SJSA1 (cell line): ENCODE measurements around the gene KRTAP10-1. TPM values are rescaled to one million over a fixed set of nuclear protein-coding genes. Genes with fewer than 3 reads are reported as not detected.

Experiments used
- DNase-seq, 2 experiments: peaks; one replicate each; pipeline ENCODE4 v3.0.0-alpha.2; 2015 to 2020; ENCODE audit warnings: low spot score in 2 of 2, low read depth in 1 of 2
- H3K27ac ChIP-seq: fragments of 250-450 bp; sonication (Bioruptor Pico); 2 replicates; pipeline ENCODE4 v1.5.1; 2020; ENCODE audit warnings: mild to moderate bottlenecking, moderate library complexity
- H3K27me3 ChIP-seq: fragments of 250-450 bp; sonication (Bioruptor Pico); replicated peaks from 2 replicates; pipeline ENCODE4 v1.5.1; 2020; ENCODE audit warnings: mild to moderate bottlenecking, moderate library complexity
- H3K36me3 ChIP-seq: fragments of 250-450 bp; sonication (Bioruptor Pico); 2 replicates; pipeline ENCODE4 v1.5.1; 2020; ENCODE audit warnings: mild to moderate bottlenecking
- H3K4me1 ChIP-seq: fragments of 250-450 bp; sonication (Bioruptor Pico); replicated peaks from 2 replicates; pipeline ENCODE4 v1.6.1; 2021; ENCODE audit warnings: mild to moderate bottlenecking
- H3K4me3 ChIP-seq: fragments of 250-450 bp; sonication (Bioruptor Pico); 2 replicates; pipeline ENCODE4 v1.5.1; 2020; ENCODE audit warnings: mild to moderate bottlenecking
- H3K9me3 ChIP-seq: fragments of 250-450 bp; sonication (Bioruptor Pico); replicated peaks from 2 replicates; pipeline ENCODE4 v1.5.1; 2020; ENCODE audit warnings: mild to moderate bottlenecking
- total RNA-seq: library from RNA; depleted of rRNA; stranded (reverse); fragments of >200 nt; shearing (Covaris generic); gene quantifications from 2 replicates; pipeline ENCODE4 v1.2.3, GENCODE V29; 2014; rRNA removed

The KRTAP10-1 gene
- total RNA-seq, 1 experiment from 2014 or later, result not detected

DNA sequence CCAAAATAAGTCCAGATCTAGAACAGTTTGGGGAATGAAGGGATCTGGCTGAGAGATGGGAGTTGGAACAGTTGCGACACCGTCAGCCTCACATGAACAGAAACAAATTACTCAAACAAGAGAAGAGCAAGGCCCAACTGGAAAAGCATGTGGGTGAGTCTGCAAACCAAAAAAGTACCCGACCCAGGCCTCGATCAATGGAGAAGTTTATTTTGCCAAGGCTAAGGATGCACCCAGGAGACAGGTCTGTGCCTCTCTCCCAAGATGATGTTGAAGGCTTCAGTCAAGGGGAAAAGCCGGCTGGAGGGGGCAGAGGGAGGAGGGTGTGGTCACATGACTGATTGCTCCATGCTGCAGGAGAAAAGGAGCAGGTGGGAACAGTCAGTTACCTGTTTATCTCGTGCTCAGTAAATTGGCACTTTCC, 42.3 kb downstream of the KRTAP10-1 start:
- H3K4me3 ChIP-seq, result no peak overlapping the region
- DNase-seq, result no peak
- H3K27me3 ChIP-seq, result no peaks in the 10 kb centered on the region
- H3K9me3 ChIP-seq, result peaks cover 7% of the 10 kb centered on the region; the same call in 1 of the 2 replicates
- H3K36me3 ChIP-seq, result no peaks in the 10 kb centered on the region
- no peak overlapping the region for H3K27ac ChIP-seq
- H3K4me1 ChIP-seq, result no peaks in the 10 kb centered on the region

DNA sequence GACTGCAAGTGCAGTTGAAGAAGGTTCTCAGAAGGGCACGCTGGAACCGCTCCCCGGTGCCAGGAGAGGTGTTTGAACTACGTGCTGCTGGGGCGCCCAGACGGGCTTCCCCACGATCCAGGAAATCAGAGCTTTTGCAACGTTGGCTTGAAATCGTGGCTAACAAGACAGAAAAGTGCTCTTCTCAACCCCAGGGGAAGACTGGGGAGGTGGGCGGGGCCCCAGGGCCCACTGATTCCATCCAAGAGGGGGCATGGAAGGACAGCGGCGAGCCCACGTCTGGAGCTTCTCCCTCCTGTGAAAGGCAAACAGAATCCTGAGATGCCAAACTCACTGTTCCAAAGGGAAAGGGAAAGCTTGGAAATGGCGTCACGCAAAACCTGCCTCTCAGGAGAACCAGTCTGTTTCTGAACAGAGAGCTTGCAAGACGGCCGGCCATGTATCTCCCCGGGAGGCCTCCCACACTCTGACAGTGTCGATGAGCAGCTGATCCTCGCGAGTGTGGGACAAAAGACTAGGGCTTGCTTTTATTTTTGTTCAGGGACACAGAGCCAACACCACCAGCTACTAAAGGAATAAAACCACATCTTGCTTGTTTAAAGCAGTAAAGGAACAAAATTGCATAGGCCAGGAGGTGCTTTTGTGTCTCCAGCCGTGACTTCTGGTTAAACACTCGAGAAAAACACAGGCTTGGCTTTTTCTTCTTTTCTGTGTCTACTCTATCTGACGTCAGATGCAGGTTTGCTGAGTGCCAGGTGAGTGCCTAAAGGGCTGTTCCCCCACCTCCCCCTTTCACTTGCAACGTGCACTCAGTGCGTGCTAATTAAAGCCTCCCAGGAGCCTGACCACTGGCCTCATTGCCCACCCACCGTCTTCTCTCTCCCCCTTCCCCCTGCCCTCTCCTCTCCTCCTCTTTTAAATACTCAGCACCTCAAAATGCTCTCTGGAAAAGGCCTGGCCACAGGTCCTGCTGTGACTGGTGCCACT, 43.1 kb downstream of the KRTAP10-1 start:
- Histone ChIP-seq H3K9me3 (peaks cover 16% of the 10 kb centered on the region; the same call in 1 of the 2 replicates), H3K36me3 (no peaks in the 10 kb centered on the region), H3K27me3 (no peaks in the 10 kb centered on the region), H3K4me3 (no peak overlapping the region), H3K4me1 (peaks cover 4% of the 10 kb centered on the region), H3K27ac (no peak overlapping the region)
- DNase-seq, result no peak

DNA sequence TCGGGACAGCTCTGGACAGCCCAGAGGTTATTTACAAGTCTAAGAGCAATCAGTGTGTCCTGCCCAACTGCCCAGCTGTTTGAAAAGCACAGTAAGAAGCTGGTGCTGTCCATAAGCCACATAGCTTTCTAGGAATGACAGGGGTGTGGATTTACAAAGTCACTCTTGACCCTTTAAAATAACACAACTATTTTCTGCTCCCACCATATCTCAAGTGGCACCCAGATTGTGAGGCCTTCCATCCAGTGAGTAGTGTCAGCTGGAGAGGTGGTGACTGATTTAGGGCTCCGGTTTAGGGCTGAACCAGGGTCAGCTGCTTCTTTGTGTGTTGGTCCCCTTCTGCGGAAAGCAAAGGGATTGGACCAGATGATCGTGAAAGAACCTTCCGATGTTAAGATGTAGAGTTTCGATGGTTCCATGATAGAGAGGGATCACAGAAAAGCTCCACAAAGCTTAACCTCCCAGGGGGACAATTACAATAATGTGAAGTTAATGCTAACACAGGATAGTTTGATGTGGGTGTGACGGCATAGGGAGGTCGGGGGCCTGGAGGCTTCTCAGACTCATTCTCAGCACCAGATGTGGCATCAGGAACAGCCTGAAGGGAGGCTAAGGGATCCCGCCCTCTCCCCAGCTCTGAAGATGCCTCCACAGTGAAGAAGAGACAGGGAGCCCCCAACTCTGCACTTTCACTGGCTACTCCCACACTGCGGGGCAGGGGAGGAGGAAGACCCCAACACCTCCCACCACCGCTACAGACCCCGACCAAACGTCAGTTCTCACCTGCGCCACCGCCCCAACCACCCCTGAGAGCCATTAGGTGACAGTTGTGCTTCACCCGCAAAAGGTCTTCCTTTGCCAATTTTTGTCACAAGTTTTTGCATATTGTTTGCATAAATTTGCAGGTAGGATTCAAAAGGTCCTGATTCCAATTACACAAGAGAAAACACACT, 44.1 kb downstream of the KRTAP10-1 start:
- H3K27ac ChIP-seq, result no peak overlapping the region
- no peaks in the 10 kb centered on the region for H3K27me3 ChIP-seq
- H3K36me3 ChIP-seq, result no peaks in the 10 kb centered on the region
- DNase-seq, result no peak
- H3K4me1 ChIP-seq, result peaks cover 4% of the 10 kb centered on the region
- H3K9me3 ChIP-seq, result peaks cover 17% of the 10 kb centered on the region; the same call in 1 of the 2 replicates
- no peak overlapping the region for H3K4me3 ChIP-seq

DNA sequence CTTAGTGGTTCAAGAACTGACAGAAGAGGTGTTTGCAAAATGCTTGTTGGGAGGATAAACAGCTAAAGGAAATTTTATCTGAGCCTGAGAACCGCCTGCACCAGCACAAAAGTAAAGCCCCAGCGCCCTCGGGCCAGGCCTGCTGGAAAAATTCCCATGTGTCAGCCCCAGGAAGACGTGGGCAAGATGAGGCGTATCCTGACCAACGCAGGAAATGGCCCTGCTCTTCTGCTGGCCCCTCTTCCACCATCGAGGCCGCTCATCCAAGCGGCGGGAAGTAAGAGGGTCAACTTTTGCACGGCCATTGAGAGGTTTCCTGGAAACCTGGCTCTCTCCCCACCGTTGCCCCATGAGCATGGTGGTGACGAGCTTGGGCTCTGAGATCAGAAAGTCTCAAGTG, 45.0 kb downstream of the KRTAP10-1 start:
- no peak overlapping the region for H3K27ac ChIP-seq
- H3K4me1 ChIP-seq, result peaks cover 4% of the 10 kb centered on the region
- no peak overlapping the region for H3K4me3 ChIP-seq
- peaks cover 21% of the 10 kb centered on the region; the same call in 1 of the 2 replicates for H3K9me3 ChIP-seq
- no peaks in the 10 kb centered on the region for H3K27me3 ChIP-seq
- H3K36me3 ChIP-seq, result no peaks in the 10 kb centered on the region
- DNase-seq, result no peak

DNA sequence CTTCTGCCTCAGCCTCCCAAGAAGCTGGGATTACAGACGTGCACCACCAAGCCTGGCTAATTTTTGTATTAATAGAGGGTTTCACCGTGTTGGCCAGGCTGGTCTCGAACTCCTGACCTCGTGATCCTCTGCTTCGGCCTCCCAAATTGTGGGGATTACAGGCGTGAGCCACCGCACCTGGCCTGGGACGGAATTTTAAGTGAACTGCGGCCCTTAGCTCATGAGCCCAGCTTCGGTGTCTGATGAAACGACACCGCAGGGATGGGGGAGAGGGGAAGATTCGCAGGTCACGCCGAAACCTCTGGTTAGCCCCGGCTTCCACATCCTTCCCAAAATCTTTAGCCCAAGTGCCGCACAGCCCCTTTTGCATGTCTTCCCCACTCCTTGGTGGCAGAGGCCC, 45.6 kb downstream of the KRTAP10-1 start:
- H3K4me3 ChIP-seq, result no peak overlapping the region
- H3K27ac ChIP-seq, result no peak overlapping the region
- H3K36me3 ChIP-seq, result no peaks in the 10 kb centered on the region
- peaks cover 4% of the 10 kb centered on the region for H3K4me1 ChIP-seq
- DNase-seq, result no peak
- peaks cover 21% of the 10 kb centered on the region; the same call in 1 of the 2 replicates for H3K9me3 ChIP-seq
- H3K27me3 ChIP-seq, result no peaks in the 10 kb centered on the region

DNA sequence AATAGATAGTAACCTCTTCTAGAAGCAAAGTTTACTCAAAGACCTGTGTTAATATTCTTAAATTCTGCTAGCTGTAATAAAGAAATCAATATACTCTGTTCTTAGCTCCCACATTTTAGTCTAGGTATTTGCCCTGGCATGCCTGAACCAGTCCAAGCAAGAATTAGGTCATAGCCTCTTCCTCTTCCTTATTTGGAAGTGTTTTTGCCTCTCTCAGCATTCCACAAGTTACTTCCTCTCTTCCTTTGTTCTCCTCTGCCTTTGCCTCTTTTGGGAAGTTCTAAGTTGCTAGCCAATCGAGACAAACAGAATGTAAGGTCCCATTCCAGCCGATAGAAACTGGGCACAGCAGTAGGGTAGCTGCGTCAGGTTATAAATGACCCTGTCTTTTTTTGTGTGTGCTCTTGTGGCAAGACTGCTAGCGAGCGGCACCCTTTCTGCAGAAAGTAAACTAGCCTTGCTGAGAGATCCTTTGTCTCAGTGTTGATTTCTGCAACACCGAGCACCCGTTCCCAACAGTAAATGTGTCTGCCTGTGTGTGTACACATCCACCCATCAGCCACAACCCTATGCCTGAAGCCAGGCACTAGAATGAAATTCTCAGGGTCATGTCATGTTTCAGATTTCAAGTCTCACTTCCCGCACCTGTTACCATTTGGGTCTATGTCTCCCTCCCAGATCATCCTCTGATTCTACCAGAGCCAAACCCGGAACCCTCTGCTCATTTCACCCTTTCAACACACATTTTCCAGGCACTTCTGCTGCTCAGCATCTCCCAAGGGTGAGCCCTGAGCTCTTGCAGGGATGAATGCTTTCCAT, 47.2 kb downstream of the KRTAP10-1 start:
- no peak for DNase-seq
- Histone ChIP-seq H3K27ac (no peak overlapping the region), H3K9me3 (peaks cover 21% of the 10 kb centered on the region; the same call in 1 of the 2 replicates), H3K4me3 (no peak overlapping the region), H3K4me1 (peaks cover 4% of the 10 kb centered on the region), H3K36me3 (no peaks in the 10 kb centered on the region), H3K27me3 (no peaks in the 10 kb centered on the region)

DNA sequence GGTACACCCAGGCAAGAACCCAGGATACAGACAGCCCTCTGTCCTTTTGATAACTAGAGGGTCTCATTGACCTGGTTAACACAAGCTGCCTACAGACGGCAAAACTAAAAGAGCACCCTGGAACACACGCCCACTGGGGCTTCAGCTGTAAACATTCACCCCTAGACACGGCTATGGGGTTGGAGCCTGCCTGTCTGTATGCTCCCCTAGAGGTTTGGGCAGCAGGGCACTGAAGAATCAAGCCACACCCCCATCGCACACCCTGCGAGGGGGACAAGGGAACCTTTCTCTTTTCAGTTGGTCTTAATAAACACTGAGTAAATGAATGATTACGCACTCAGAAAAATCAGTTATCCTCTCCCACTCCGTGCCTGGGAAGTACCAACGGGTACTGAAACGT, 49.2 kb downstream of the KRTAP10-1 start:
- Histone ChIP-seq H3K4me3 (no peak overlapping the region), H3K36me3 (no peaks in the 10 kb centered on the region), H3K27ac (no peak overlapping the region), H3K27me3 (no peaks in the 10 kb centered on the region), H3K9me3 (peaks cover 21% of the 10 kb centered on the region; the same call in 1 of the 2 replicates), H3K4me1 (peaks cover 4% of the 10 kb centered on the region)
- no peak for DNase-seq

DNA sequence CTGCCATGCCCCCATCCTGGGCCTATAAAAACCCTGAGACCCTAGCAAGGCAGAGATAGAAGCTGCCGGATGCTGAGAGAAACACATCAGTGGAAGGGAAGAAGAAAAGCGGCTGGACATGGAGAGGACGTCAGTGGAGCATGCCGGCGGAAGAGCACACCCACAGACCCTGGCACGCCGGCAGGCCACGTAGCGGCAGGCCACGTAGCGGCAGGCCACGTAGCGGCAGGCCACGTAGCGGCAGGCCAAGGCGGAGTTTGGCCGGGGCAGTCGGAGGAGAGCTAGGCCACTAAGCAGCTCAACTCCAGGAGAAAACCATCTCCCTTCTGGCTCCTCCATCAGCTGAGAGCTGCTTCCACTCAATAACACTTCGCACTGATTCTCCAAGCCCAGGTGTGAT, 49.6 kb downstream of the KRTAP10-1 start:
- no peak for DNase-seq
- peaks cover 21% of the 10 kb centered on the region; the same call in 1 of the 2 replicates for H3K9me3 ChIP-seq
- no peak overlapping the region for H3K4me3 ChIP-seq
- H3K36me3 ChIP-seq, result no peaks in the 10 kb centered on the region
- peaks cover 4% of the 10 kb centered on the region for H3K4me1 ChIP-seq
- no peak overlapping the region for H3K27ac ChIP-seq
- no peaks in the 10 kb centered on the region for H3K27me3 ChIP-seq

DNA sequence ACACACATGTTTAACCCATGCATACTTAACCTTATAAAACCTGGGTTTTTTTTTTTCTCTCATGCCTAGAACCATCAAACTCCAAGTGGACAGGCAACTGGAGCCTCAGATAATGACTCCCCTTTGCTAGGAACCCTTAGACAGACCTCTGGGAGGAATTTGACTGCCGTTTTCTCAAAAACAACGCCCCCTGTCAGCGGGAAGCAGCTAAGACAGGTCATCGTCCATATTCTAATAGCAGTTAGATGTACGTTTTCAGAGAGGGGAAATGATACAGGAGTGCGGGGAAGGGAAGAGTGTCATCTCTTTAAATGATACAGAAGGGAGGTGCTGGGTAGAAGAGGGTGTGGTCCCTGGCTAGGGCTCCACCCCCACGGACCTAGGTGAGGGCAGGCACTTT, 50.0 kb downstream of the KRTAP10-1 start:
- Histone ChIP-seq H3K36me3 (no peaks in the 10 kb centered on the region), H3K9me3 (peaks cover 19% of the 10 kb centered on the region; the same call in 1 of the 2 replicates), H3K4me3 (no peak overlapping the region)

More for the DNA sequence above, 50.0 kb downstream of the KRTAP10-1 start:
- H3K27me3 ChIP-seq, result no peaks in the 10 kb centered on the region
- peaks cover 4% of the 10 kb centered on the region for H3K4me1 ChIP-seq
- H3K27ac ChIP-seq, result no peak overlapping the region
- DNase-seq, result no peak

Other genes with a start within 250 kb of the KRTAP10-1 start
- gene PFKL, start 240.1 kb downstream of the KRTAP10-1 start, total RNA-seq, result 125 and 134 TPM in 2 replicates
- gene CFAP410, start 200.8 kb downstream of the KRTAP10-1 start, total RNA-seq, result 44.5 and 52.9 TPM in 2 replicates
- gene TRPM2, start 186.6 kb downstream of the KRTAP10-1 start, total RNA-seq, result 14.8 and 16.1 TPM in 2 replicates
- gene LRRC3, start 84.7 kb downstream of the KRTAP10-1 start, total RNA-seq, result 1.6 and 3.0 TPM in 2 replicates
- gene KRTAP10-2, start 11.3 kb upstream of the KRTAP10-1 start, total RNA-seq, result not detected in 2 replicates
- not detected in 2 replicates for gene KRTAP10-3, start 18.6 kb upstream of the KRTAP10-1 start, total RNA-seq
- gene KRTAP10-4, start 33.5 kb upstream of the KRTAP10-1 start, total RNA-seq, result not detected in 2 replicates
- gene KRTAP10-5, start 40.4 kb upstream of the KRTAP10-1 start, total RNA-seq, result not detected in 2 replicates
- gene KRTAP10-6, start 52.3 kb upstream of the KRTAP10-1 start, total RNA-seq, result not detected in 2 replicates
- gene KRTAP10-7, start 60.4 kb upstream of the KRTAP10-1 start, total RNA-seq, result not detected in 2 replicates
- not detected in 2 replicates for gene KRTAP10-8, start 71.9 kb upstream of the KRTAP10-1 start, total RNA-seq
- not detected in 2 replicates for gene KRTAP10-9, start 86.9 kb upstream of the KRTAP10-1 start, total RNA-seq
- gene KRTAP10-10, start 97.2 kb upstream of the KRTAP10-1 start, total RNA-seq, result not detected in 2 replicates
- gene KRTAP10-11, start 106.2 kb upstream of the KRTAP10-1 start, total RNA-seq, result not detected in 2 replicates
- not detected in 2 replicates for gene KRTAP12-4, start 114.5 kb upstream of the KRTAP10-1 start, total RNA-seq
- gene KRTAP12-3, start 117.7 kb upstream of the KRTAP10-1 start, total RNA-seq, result not detected in 2 replicates
- not detected in 2 replicates for gene KRTAP12-2, start 126.7 kb upstream of the KRTAP10-1 start, total RNA-seq
- not detected in 2 replicates for gene KRTAP12-1, start 142.0 kb upstream of the KRTAP10-1 start, total RNA-seq
- not detected in 2 replicates for gene KRTAP10-12, start 157.0 kb upstream of the KRTAP10-1 start, total RNA-seq
- not detected in 2 replicates for gene TSPEAR, start 171.4 kb upstream of the KRTAP10-1 start, total RNA-seq